Caco-2 (cell line): ENCODE results near the gene PCBD2. TPM values are rescaled to one million over a fixed set of nuclear protein-coding genes. Genes with fewer than 3 reads are reported as not detected.

Experiments used
- BruUV-seq: library from RNA; stranded (reverse); fragments of 400-500 nt; replicated peaks from 2 replicates; lab custom pipeline; 2021; lab: Mats Ljungman, UMichigan
- CTCF ChIA-PET: fragments of 300-600 bp; sonication (Branson Sonifier 250); formaldehyde crosslinking; loops from one replicate; lab custom pipeline; 2022; ENCODE audit warnings: antibody characterized with exemption; lab: Charles Lee
- POLR2A ChIA-PET: fragments of 300-600 bp; sonication (Branson Sonifier 250); formaldehyde crosslinking; loops from one replicate; lab custom pipeline; 2022; ENCODE audit warnings: antibody characterized with exemption; lab: Charles Lee
- DNase-seq, 2 experiments: peaks; one replicate each; pipeline versions ENCODE4 v3.0.0 to v3.0.0-alpha.2; 2020 to 2022
- H3K27me3 ChIP-seq: replicated peaks from 2 replicates; pipeline ENCODE4 v1.6.0; 2011; ENCODE audit warnings: low read length; ENCODE audit not compliant: control insufficient read depth, insufficient read depth
- H3K36me3 ChIP-seq: 2 replicates; pipeline ENCODE4 v1.5.1; 2011; ENCODE audit warnings: low read length; ENCODE audit not compliant: control insufficient read depth, insufficient read depth
- H3K4me1 ChIP-seq: fragments of 250-450 bp; sonication (Bioruptor Pico); 2 replicates; pipeline ENCODE4 v1.5.1; 2020; ENCODE audit warnings: mild to moderate bottlenecking
- H3K4me3 ChIP-seq: 2 replicates; pipeline ENCODE4 v1.5.1; 2011; ENCODE audit warnings: low read depth, mild to moderate bottlenecking, control low read depth, low read length
- H3K9me3 ChIP-seq: fragments of 250-450 bp; sonication (Bioruptor Pico); 2 replicates; pipeline ENCODE4 v1.5.1; 2020; ENCODE audit warnings: mild to moderate bottlenecking, moderate library complexity
- H3K27ac Mint-ChIP-seq: one replicate; pipeline ENCODE4 v1.8.0; 2022; ENCODE audit warnings: mixed read lengths; ENCODE audit not compliant: unreplicated experiment
- H3K27me3 Mint-ChIP-seq: one replicate; pipeline ENCODE4 v1.8.0; 2022; ENCODE audit warnings: mixed read lengths; ENCODE audit not compliant: insufficient read depth, unreplicated experiment
- H3K36me3 Mint-ChIP-seq: one replicate; pipeline ENCODE4 v1.8.0; 2022; ENCODE audit warnings: mild to moderate bottlenecking, mixed read lengths; ENCODE audit not compliant: insufficient read depth, unreplicated experiment
- H3K4me1 Mint-ChIP-seq: one replicate; pipeline ENCODE4 v1.8.0; 2022; ENCODE audit warnings: low read depth, mixed read lengths; ENCODE audit not compliant: unreplicated experiment
- H3K4me3 Mint-ChIP-seq: one replicate; pipeline ENCODE4 v1.8.0; 2022; ENCODE audit warnings: mild to moderate bottlenecking, moderate library complexity, mixed read lengths; ENCODE audit not compliant: unreplicated experiment
- H3K9me3 Mint-ChIP-seq: one replicate; pipeline ENCODE4 v1.8.0; 2022; ENCODE audit warnings: mixed read lengths; ENCODE audit not compliant: unreplicated experiment
- CTCF ChIP-seq, 2 experiments: fragments of 200-600 bp in 1 of 2; IDR thresholded peaks; 1 replicate in 1 of 2; 2 replicates in 1 of 2; pipeline versions ENCODE4 v1.5.1 to v1.8.0; 2011 to 2022; ENCODE audit warnings: antibody characterized with exemption in 1 of 2, control low read depth in 1 of 2, inconsistent platforms in 1 of 2, low read depth in 1 of 2, low read length in 1 of 2, mild to moderate bottlenecking in 1 of 2, moderate library complexity in 1 of 2; ENCODE audit not compliant: insufficient read depth in 1 of 2, severe bottlenecking in 1 of 2, unreplicated experiment in 1 of 2
- intact Hi-C: fragments of 100-400 bp; cut with micrococcal nuclease; formaldehyde crosslinking; loops from one replicate; pipeline ENCODE4 v1.10.0; 2022; ENCODE audit not compliant: unreplicated experiment
- total RNA-seq: library from RNA; stranded (reverse); gene quantifications from 2 replicates; pipeline ENCODE4 v1.2.3, GENCODE V29; 2022

Gene PCBD2
- total RNA-seq, 1 experiment from 2014 or later: 24.2 TPM

- no peak for DNase-seq
- intact Hi-C loops: no loop called here
- Mint-ChIP-seq H3K9me3 (no peaks in the 10 kb centered on the region), H3K4me3 (no peak overlapping the region), H3K27ac (no peak overlapping the region), H3K27me3 (no peaks in the 10 kb centered on the region), H3K4me1 (no peaks in the 10 kb centered on the region), H3K36me3 (peaks cover 4% of the 10 kb centered on the region)
- Histone ChIP-seq H3K27me3 (no peaks in the 10 kb centered on the region), H3K36me3 (no peaks in the 10 kb centered on the region), H3K4me1 (no peaks in the 10 kb centered on the region), H3K4me3 (no peak overlapping the region), H3K9me3 (no peaks in the 10 kb centered on the region)
- TF ChIP-seq CTCF (IDR thresholded peaks at IDR 0.05; ENCODE audit: insufficient read depth in 1 of 2, low read depth in 1 of 2, low read length in 1 of 2, severe bottlenecking in 1 of 2, unreplicated experiment in 1 of 2): no peak
- ChIA-PET CTCF (no interaction called here), POLR2A (no interaction called here)
- BruUV-seq: no TSS peak
Measured at GRCh38 chr5:134969166-134969565, 64.2 kb downstream of the PCBD2 start.

GRCh38 chr5:134975078-134975715 lies 70.3 kb downstream of the PCBD2 start:
- Mint-ChIP-seq H3K4me3 (no peak overlapping the region), H3K27ac (no peak overlapping the region), H3K9me3 (peaks cover 20% of the 10 kb centered on the region), H3K4me1 (no peaks in the 10 kb centered on the region), H3K27me3 (no peaks in the 10 kb centered on the region), H3K36me3 (no peaks in the 10 kb centered on the region)
- ChIA-PET CTCF (no interaction called here), POLR2A (interaction anchor here (0.6 kb wide), 1 partner anchor 27 kb away, joined by 3 read pairs; no protein-coding TSS in a partner anchor)
- no peaks in the 10 kb centered on the region for H3K4me1 ChIP-seq
- BruUV-seq: no TSS peak
- peaks cover 6% of the 10 kb centered on the region; the same call in 1 of the 2 replicates for H3K9me3 ChIP-seq
- DNase-seq: no peak
- intact Hi-C loops: no loop called here
- H3K36me3 ChIP-seq: no peaks in the 10 kb centered on the region
- no peak overlapping the region for H3K4me3 ChIP-seq
- no peaks in the 10 kb centered on the region for H3K27me3 ChIP-seq
- TF ChIP-seq CTCF (IDR thresholded peaks at IDR 0.05; ENCODE audit: insufficient read depth in 1 of 2, low read depth in 1 of 2, low read length in 1 of 2, severe bottlenecking in 1 of 2, unreplicated experiment in 1 of 2): no peak

GRCh38 chr5:134975843-134976242 lies 70.9 kb downstream of the PCBD2 start:
- BruUV-seq: no TSS peak
- Mint-ChIP-seq H3K27me3 (no peaks in the 10 kb centered on the region), H3K27ac (no peak overlapping the region), H3K4me1 (no peaks in the 10 kb centered on the region), H3K4me3 (no peak overlapping the region), H3K36me3 (no peaks in the 10 kb centered on the region), H3K9me3 (peaks cover 26% of the 10 kb centered on the region)
- H3K9me3 ChIP-seq: peaks cover 6% of the 10 kb centered on the region; the same call in 1 of the 2 replicates
- no peaks in the 10 kb centered on the region for H3K36me3 ChIP-seq
- intact Hi-C loops: no loop called here
- DNase-seq: no peak
- H3K4me3 ChIP-seq: no peak overlapping the region
- ChIA-PET CTCF (no interaction called here), POLR2A (interaction anchor here (0.6 kb wide), 1 partner anchor 28 kb away, joined by 3 read pairs; no protein-coding TSS in a partner anchor)
- no peaks in the 10 kb centered on the region for H3K4me1 ChIP-seq
- no peak for TF ChIP-seq CTCF (IDR thresholded peaks at IDR 0.05; ENCODE audit: insufficient read depth in 1 of 2, low read depth in 1 of 2, low read length in 1 of 2, severe bottlenecking in 1 of 2, unreplicated experiment in 1 of 2)
- H3K27me3 ChIP-seq: no peaks in the 10 kb centered on the region
